ENCODE results near the gene HLA-DQA2.
"Not testable (repeated sequence)": the region's sequence is repeated elsewhere in the genome, so short reads cannot be mapped to it uniquely, and the experiment has no call there.

HLA-DQA2 gene

DNA sequence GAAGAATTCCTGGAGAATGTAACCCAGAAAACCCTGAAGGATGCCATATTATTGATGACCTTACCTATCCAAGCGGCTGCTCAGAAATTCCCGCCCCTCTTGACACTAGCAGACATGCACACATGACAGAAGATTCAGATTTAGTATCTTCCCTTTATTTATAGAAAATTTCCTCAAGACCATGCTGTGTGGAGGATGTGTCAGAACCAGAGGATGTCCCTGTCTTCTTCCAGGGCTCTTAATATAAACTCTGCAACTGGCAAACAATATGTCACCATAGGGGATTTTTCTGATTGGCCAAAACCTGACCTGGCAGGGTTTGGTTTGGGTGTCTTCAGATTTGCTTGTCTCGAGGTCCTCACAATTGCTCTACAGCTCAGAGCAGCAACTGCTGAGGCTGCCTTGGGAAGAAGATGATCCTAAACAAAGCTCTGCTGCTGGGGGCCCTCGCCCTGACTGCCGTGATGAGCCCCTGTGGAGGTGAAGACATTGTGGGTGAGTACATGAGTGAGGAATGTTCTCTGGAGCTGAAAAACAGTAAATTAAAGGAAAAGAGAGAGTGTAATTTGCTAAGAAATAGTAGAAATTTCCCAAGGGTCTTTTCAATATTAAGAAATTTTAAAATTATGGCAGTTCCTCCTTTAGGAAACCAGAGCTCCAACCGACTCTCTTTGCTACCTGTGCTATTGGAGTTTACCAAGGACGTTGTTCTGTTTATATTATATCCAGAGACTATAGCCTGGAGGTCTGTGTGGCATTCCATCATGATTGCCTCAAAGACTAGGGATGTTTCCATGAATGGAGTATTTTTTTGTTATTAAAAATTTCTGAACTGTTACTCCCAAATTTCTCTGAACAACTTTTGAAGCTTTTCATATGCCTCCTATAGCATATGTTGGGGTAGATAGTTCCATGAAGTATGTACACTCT, at the start of gene HLA-DQA2:
Gene HLA-DQA2, plus strand, starts transcription at position 361 of the 930 bp plus-strand sequence. Its CDS starts 53 bp downstream, at position 414.
- no peak for DNase-seq

GRCh38 chr6:32692019-32692418, 49.2 kb upstream of the HLA-DQA2 start:
- DNase-seq = no peak

- DNase-seq = no peak
Measured at GRCh38 chr6:32697031-32697430, 44.2 kb upstream of the HLA-DQA2 start.

GRCh38 chr6:32700391-32701040, 40.7 kb upstream of the HLA-DQA2 start:
- no peak for DNase-seq

GRCh38 chr6:32703347-32703746, 37.8 kb upstream of the HLA-DQA2 start:
- no peak for DNase-seq

GRCh38 chr6:32705164-32705563, 36.0 kb upstream of the HLA-DQA2 start:
- DNase-seq = not testable (repeated sequence)

- DNase-seq = no peak
Measured at GRCh38 chr6:32709625-32710024, 31.6 kb upstream of the HLA-DQA2 start.

GRCh38 chr6:32713241-32713640, 27.9 kb upstream of the HLA-DQA2 start:
- no peak for DNase-seq

DNA sequence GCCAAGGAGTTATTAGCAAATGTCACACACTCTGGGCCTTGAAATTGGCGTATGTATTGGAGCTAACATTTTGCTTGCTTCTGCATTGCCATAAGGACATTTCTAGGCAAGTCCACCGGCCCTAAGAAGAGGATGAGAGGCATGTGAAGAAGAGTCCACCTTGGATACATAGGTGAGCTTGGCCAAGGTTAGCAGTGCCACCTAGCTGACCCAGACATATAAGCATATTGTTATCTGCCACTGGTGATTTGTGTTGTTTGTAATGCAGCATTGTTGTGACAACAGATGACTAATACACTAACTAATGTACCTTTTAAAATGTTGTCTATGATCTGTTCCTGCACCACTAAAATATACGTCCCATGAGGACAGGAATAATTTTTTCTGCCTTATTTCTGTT, 24.8 kb upstream of the HLA-DQA2 start:
- no peak for DNase-seq

DNA sequence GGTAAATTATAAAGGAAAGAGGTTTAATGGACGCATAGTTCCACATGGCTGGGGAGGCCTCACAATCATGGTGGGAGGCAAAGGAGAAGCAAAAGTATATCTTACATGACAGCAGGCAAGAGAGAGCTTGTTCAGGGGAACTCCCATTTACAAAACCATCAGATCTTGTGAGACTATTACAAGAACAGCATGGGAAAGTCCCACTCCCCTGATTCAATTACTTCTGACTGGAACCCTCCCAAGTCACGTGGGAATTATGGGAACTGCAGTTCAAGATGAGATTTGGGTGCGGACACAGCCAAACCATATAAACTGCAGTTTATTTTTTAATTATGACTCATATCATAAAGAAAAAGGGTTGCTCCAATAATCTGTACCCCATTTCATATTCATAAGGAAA, 22.3 kb upstream of the HLA-DQA2 start:
- DNase-seq = no peak

DNA sequence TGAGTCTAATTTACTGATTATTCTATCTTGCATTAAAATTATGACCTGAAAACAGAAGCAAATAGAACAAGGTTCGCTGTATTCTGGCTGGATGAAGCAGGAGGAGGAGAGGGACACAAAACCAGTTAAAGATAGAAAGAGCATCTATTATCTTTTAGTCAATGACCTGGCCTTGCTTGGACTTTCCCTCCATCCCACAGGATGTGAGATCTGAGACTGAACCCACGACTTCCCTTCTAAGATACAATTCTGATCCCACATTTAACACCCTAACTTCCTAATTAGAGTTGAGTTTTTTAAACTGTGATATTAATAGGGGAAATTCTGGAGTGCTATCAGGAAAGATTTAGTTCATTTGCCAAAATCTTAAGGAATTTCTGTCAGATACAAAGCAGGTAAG, 3.1 kb upstream of the HLA-DQA2 start:
- DNase-seq = no peak

- DNase-seq = no peak
Measured at GRCh38 chr6:32742374-32742773, 1.2 kb downstream of the HLA-DQA2 start.

DNA sequence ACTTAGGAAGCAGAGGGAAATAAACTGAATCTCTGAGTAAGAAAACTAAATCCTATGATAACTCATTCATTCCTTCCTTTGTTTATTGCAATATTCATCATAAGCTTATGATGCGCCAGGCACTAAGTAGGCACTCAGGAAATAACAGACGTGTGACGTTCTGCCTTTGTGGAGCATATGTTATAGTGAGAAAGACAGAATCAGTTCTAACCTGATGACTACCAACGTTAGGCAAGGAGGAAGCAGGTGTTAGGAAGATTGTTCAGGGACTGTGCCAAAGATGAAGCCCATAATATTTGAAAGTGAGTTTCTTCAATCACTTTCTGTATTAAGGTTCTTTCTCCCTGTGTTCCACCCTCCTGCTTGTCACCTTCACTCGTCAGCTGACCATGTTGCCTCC, 3.6 kb downstream of the HLA-DQA2 start:
- DNase-seq = no peak

- DNase-seq = not testable (repeated sequence)
Measured at GRCh38 chr6:32745649-32746048, 4.5 kb downstream of the HLA-DQA2 start.

- DNase-seq = no peak
Measured at GRCh38 chr6:32752580-32752979, 11.4 kb downstream of the HLA-DQA2 start.

- DNase-seq = no peak
Measured at GRCh38 chr6:32759669-32760068, 18.5 kb downstream of the HLA-DQA2 start.

GRCh38 chr6:32761072-32761471, 19.9 kb downstream of the HLA-DQA2 start:
- no peak for DNase-seq

DNA sequence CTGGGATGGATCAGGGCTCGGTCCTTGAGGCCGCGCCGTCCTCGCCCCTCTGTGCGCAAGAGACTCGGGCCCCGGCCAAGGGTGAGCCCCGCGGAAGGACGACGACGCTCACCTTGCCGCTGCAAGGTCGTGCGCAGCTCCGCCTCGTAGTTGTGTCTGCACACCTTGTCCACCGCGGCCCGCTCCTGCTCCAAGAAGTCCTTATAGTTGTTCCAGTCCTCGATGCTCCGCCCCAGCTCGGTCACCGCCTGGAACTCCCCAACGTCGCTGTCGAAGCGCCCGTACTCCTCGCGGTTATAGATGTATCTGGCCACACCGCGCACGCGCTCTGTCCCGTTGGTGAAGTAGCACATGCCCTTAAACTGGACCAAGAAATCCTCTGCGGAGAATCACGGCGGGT, 20.4 kb downstream of the HLA-DQA2 start:
- DNase-seq = no peak

DNA sequence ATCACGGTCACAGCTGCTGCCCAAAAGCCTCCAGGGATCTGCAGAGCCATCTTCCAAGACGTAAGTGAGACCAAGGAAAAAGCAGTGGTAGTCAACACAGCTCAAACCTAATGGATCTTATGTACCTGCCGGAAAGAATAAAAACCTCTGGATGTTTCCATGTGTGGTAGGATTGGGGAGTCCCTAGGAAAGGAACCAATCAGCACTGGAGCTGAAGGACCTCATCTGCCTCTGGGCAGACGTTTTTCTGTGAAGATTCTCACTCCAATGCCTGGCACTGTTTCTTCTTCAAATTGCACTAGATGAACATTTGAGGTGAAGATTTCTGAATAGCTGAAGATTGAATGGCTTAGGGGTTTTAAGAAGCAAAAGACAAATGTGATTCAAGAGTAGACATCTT, 22.2 kb downstream of the HLA-DQA2 start, which contains the start of gene HLA-DQB2:
Gene HLA-DQB2, minus strand, starts transcription at position 112 of the 400 bp plus-strand sequence. Its CDS starts 62 bp downstream, at position 50.
- no peak for DNase-seq

DNA sequence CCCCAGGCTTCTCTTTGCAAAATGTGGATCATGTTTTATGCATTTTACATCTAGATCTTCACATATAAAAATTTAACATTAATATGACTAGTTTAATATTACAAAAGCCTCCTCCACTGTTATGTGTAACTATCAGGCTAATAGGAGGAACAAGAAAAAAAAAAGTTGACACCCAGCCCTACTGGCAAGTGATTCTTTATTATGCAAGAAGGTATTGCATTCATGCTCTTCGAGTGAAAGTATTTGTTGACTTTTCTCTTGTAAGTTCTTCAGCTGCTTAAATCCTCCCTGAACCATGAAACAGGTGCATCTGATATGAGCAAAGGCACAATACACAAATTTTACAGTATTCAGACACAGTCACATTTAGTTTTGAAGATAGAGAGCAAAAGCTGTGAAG, 22.9 kb downstream of the HLA-DQA2 start:
- no peak for DNase-seq

DNA sequence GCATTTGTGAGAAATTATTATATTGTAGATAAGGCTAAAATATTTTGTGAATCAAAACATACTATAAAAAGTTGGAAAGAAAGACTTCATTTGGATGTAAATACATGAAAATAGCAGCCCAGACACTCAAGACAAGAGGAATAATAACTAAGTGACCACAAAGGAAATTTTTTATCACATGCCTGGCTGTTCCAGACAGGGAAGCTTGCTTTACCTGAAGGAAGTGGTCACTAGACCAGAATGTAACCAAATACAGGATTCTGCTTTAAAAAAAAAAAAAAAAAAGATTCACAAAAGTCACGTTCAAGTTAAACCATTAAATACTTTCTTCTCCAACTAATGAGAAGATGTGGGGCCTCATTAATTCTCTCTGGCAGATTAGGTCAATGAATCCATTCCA, 31.5 kb downstream of the HLA-DQA2 start:
- DNase-seq = no peak

- no peak for DNase-seq
Measured at GRCh38 chr6:32774426-32774825, 33.2 kb downstream of the HLA-DQA2 start.

GRCh38 chr6:32775071-32775470, 33.9 kb downstream of the HLA-DQA2 start:
- DNase-seq = no peak

DNA sequence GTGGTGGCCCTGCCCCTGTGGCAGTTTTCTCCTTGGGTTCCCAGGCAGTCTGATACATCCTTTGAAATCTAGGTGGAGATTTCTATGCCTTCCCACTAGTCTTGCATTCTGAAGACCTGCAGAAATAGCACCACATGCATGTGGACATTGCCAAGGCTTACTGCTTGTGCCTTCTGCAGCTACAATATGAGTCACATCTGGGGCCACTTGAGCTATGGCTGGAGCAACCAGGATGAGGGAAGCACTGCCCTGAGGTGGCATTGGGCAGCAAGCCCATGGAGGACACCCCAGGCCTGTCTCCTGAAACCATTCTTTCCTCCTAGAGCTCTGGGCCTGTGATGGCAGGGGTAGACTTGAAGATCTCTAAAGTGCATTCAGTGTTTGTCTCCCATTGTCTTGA, 37.8 kb downstream of the HLA-DQA2 start:
- DNase-seq = no peak

Data from activated CD8-positive, alpha-beta memory T cell treated with anti-CD3 and anti-CD28 coated beads, Interleukin-2, amount 50 U/mL, for 48 hours (primary cell).